Ecto neural progenitor cell (in vitro differentiated cells): ENCODE data around the gene ZBTB25.

Source experiments
- DNase-seq: peaks from one replicate; pipeline ENCODE4 v3.0.0-alpha.2; 2018; ENCODE audit warnings: low spot score

Gene ZBTB25

DNA sequence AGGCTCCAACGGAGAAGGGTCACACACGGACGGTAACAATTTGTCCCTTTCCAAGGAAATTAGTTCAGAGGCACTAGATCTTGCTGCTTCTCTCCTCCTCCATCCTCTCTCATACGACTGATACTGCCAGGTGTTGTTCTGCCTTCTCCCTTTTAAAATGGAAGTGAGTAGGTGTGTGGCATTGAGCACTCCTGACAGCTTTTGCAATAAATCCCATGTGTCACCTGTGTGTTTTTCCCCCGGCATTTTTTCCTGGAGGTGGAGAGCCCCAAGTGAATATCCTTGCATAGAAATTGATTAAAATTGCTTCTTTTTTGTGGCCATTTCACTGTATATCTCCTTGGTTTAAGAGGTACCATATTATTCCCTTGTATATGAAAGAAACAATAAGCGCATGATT is 64.5 kb downstream of the ZBTB25 start:
- no peak for DNase-seq

DNA sequence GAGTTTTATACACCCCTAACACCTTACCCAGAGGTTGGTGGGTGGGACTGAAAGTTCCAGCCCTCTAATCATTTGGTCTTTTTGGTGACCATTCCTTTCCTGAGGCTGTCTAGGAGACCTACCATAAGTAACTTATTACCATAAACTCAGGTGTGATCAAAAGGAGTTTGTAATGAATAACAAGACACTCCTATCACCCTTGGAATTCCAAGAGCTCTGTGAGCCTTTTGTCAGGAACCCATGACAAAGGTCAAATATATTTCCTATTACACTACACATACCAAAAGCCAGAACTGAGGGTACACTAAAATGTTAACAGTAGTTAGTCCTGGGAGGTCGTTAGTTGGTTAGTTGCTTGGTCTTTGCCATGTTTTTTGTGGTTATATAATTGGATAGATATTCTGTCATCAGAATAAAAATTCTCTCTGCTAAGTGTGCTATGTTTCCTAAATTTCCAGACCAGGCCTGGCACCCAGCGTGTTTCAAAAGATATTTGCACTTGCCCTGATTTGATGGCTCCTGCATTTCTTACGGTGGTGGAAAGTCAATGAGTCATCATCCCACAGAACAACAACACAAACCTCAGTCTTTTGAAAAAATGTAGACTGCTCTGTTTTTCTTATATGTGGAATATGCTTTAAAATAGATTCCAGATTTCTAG is 65.3 kb downstream of the ZBTB25 start:
- no peak for DNase-seq

- no peak for DNase-seq
Measured at GRCh38 chr14:64434528-64434927, 69.1 kb downstream of the ZBTB25 start.

DNA sequence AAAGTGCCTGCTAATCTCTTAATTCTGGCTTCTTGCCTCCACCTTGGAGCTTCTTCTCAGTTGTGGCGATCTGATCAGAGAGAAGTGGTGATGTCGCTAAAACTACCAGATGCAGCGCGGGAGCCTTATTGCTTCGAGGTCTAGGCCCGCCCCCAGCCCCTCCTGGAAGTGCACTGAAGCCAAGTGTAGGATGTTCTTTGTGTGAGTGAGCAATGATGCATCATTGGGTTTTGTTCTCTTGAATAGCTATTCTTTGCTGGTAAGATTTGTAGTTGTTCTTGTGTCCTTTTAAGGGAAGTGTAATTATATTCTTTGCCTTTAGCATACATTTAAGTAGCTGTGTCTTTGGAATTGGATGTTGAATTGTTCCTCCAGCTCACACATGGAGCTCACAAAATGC is 79.7 kb downstream of the ZBTB25 start:
- no peak for DNase-seq

DNA sequence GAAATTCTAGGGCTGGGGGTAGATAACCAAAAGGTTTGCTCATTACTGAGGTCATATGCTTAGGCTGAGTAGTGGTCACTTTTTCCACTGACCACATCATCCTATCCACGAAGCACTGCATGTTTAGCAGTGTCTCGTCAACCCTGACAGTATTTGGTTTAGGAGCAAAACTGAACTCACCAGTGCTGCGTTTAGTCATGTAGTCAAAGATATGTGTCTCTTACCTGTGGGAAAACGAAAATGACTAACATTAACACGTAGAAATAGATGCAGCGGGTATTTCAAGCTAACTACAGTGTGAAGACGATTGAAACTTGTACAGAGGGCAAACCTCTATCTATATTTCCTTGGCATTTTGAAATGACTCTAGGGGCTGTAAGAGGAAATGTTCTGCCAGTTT is 80.9 kb downstream of the ZBTB25 start:
- DNase-seq: no peak

DNA sequence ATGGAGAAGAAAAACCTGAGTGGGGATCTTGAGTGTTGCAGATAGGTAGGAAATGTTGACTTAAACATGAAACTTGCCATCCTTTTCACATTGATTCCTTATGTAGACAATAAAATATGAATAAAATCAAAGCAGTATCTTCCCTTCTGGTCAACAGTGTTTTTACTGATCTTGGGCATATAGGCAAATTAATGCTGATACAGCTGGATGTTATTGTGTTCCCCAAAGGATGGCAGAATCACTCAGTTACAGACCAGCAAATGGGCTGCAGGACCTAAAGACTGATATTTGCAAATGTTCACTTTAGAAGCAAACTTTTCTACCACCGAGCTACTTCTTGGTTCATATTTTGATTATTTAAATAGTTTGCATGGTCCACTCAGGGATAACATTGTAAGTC is 81.6 kb downstream of the ZBTB25 start:
- DNase-seq: no peak

DNA sequence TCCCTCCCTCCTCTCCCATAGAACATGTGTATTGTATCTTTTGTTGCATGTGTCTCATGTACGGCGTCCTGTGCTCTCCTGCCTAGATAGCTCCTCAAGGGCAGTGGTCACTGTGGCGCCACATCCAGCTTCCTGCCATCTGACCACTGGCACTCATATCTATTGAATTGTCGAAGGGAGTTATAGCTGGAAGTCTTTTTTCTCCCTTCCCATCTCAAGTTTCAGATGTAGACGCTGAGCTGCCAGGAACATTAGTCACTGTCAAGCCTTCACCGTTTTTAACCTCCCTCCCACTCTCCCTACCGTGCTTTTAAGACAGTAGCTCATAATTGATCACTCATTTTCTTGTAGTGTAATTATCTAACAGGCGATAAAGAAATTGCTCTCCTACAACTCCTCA is 82.5 kb downstream of the ZBTB25 start:
- no peak for DNase-seq

DNA sequence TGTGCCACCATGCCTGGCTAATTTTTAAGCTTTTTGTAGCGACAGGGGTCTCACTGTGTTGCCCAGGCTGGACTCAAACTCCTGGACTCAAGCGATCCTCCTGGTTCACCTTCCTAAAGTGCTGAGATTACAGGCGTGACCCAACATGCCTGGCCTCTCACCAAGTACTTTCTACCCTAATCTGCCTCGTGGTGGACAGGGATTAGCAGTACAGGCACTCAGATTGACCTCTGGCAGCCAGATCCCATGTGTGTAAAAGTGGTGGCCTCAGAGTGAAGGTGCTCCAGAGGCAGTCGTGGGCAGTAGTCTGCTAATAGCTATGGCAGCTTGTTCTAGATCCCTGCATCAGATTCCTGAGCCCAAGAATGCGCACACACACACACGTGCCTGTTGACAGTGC is 84.6 kb downstream of the ZBTB25 start:
- DNase-seq: no peak

GRCh38 chr14:64417771-64418125 is 85.9 kb downstream of the ZBTB25 start:
- no peak for DNase-seq

DNA sequence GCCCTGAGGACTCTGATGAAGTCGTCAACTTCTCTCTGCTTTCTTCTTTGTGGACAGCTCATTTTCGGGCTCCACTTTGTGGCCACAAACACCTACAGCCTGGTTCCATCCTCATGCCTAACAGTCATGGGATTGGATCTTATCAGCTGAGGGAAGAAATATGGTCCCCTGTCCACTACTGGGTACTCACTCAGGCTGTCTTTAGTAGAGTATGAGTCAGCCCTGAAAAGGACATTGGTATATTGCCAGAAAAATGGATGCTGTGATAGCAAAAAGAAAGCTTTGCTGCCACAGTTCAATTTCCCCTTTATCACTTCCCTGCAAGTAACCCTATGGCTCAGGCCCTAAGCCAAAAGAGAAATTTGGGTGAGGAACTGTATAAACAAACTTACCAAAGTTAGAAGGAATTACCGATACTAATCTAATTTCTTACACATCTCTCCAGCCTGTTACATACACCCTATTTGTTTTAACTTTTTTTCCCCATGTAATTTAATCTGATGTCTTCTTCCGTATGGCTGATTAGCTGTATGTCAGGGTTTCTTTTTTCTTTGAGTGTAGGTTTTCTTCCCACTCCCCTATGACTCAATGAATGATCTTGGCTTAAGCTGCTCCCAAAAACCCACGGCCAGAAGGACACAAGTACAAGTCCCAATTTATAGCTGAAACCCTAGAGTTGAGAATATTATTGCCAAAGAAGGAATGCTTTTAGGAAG is 86.4 kb downstream of the ZBTB25 start:
- DNase-seq: no peak

DNA sequence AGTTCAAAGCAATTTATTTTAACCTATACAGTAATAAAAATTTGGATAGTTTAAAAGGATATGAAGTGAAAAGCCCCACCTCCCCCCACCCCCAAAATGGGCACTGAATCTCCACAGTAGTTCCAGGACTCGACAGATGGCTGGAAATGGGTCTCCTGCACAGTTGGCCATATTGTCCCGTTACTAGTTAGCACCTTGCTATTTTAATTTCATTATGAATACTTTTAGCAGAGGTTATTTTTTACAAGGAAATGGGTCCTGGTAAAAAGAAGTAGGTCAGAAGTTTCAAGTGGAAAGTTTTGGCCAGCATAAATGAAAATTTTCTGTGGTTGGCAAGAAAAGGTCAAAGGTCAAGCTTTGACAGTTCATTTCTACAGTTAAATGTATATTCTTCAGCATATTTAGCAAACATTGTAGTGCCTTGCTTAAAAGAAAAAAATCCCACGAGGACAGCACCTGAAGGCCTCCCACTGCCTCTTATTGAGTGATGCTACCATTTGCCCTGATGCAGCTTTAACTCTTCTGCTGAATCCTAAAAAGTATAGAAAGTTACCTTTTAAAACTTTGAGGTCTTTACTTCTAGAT is 87.2 kb downstream of the ZBTB25 start:
- no peak for DNase-seq

- DNase-seq: no peak
Measured at GRCh38 chr14:64412237-64412636, 91.4 kb downstream of the ZBTB25 start.

DNA sequence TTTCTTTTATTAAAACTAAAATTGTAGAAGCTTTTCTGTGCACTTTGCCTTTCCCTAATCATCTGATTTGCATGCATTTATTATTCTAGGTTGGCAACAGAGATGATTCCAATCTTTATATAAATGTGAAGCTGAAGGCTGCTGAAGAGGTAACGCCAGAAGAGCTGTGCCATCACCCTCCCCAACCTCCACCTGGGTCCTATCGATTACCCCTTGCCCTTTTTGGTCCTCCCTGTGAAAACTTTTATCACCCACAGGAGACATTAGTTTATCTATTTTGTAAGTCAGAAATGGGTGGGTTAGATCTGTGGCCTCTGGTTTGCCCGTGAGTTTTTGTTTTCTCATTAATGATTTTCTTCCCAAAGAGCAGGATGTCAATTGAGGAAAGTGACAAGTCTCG is 92.6 kb downstream of the ZBTB25 start:
- no peak for DNase-seq

- peak; percentile 55 for DNase-seq
Measured at GRCh38 chr14:64410084-64410774, 93.4 kb downstream of the ZBTB25 start.

GRCh38 chr14:64409126-64409920 is 94.3 kb downstream of the ZBTB25 start:
- DNase-seq: no peak

DNA sequence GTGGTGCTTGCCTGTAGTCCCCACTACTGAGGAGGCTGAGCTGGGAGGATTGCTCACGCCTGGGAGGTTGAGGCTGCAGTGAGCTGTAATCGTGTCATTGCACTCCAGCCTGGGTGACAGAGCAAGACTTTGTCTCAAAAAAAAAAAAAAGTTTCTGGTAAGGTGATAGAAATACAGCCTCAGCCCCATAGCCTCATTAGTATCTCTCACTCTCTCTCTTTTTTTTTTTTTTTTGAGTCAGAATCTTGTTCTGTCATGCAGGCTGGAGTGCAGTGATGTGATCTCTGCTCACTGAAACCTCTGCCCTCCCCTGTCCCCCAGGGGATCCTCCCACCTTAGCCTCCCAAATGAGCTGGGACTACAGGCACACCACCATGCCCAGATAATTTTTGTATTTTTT is 96.3 kb downstream of the ZBTB25 start:
- DNase-seq: no peak

DNA sequence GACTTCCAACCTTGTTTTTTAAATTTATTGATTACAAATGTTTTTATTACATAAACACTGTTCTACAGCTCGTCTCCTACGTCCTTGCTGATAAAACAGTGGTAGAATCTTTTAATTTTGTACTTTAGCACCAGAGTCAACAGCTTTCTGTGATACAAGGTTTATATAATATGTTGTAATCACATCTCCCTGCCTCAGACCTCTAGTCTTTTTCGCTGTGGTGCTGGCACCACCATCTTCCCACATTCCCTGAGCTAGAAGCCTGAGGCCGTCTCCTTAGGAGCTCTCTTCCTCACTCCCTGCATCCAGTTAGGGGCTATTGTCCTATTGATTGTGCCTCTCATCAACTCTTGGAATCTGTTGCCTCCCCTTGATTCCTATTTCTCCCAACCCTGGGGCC is 98.3 kb downstream of the ZBTB25 start:
- no peak for DNase-seq

- no peak for DNase-seq
Measured at GRCh38 chr14:64401949-64402348, 101.7 kb downstream of the ZBTB25 start.

GRCh38 chr14:64400829-64401459 is 102.7 kb downstream of the ZBTB25 start:
- no peak for DNase-seq
